ENCODE results near the gene ANKRD13D. TPM values are rescaled to one million over a fixed set of nuclear protein-coding genes. Genes with fewer than 3 reads are reported as not detected.

Gene ANKRD13D
- total RNA-seq, 4 donors from 2014 or later: 5.8 to 10.6 (median 9.7) TPM

- no peak for ATAC-seq
- peaks cover 0 to 19% of the 10 kb centered on the region in 2 donors for H3K36me3 ChIP-seq
- intact Hi-C loops (cut with DNase I; ENCODE audit: low total_unique reads): no loop called here
- TF ChIP-seq CTCF (IDR thresholded peaks at IDR 0.05 in 4 of 5, conservative IDR thresholded peaks at IDR 0.05 in 1 of 5): no peak
- no peaks in the 10 kb centered on the region for H3K27me3 ChIP-seq
- H3K9me3 ChIP-seq: no peaks in the 10 kb centered on the region
- no peak overlapping the region for H3K4me3 ChIP-seq
- DNase-seq: peak in 1 of 2 donors; percentile 10
- peaks cover 74 to 75% of the 10 kb centered on the region in 2 donors for H3K4me1 ChIP-seq
- in situ Hi-C loops (cut with MboI; ENCODE audit: low sequenced_read_pairs in 4 of 4): loop anchor here in 1 of 4 donors (5.0 kb wide), 1 partner anchor 41 kb away; no protein-coding TSS in a partner anchor
- peak overlapping the region; percentile 79 to 89 (median 87) for H3K27ac ChIP-seq
These were observed 13.3 kb upstream of the ANKRD13D start for GRCh38 chr11:67275606-67276409.

- DNase-seq: no peak
- Histone ChIP-seq H3K4me3 (peak overlapping the region; percentile 45 to 59 (median 50)), H3K4me1 (peaks cover 64 to 66% of the 10 kb centered on the region in 2 donors), H3K27ac (peak overlapping the region; percentile 79 to 89 (median 87)), H3K36me3 (peaks cover 0 to 29% of the 10 kb centered on the region in 2 donors), H3K27me3 (no peaks in the 10 kb centered on the region), H3K9me3 (no peaks in the 10 kb centered on the region)
- ATAC-seq: peak; percentile 35 to 65
- intact Hi-C loops (cut with DNase I; ENCODE audit: low total_unique reads) (no loop called here), in situ Hi-C loops (cut with MboI; ENCODE audit: low sequenced_read_pairs in 4 of 4) (loop anchor here in 1 of 4 donors (5.0 kb wide), 1 partner anchor 40 kb away; no protein-coding TSS in a partner anchor)
- TF ChIP-seq POLR2A (IDR thresholded peaks at IDR 0.05) (no peak), CTCF (IDR thresholded peaks at IDR 0.05 in 4 of 5, conservative IDR thresholded peaks at IDR 0.05 in 1 of 5) (peak in 4 of 5 experiments; percentile 23 to 46 (median 35))
These were observed 12.3 kb upstream of the ANKRD13D start for GRCh38 chr11:67276781-67277230.

DNA sequence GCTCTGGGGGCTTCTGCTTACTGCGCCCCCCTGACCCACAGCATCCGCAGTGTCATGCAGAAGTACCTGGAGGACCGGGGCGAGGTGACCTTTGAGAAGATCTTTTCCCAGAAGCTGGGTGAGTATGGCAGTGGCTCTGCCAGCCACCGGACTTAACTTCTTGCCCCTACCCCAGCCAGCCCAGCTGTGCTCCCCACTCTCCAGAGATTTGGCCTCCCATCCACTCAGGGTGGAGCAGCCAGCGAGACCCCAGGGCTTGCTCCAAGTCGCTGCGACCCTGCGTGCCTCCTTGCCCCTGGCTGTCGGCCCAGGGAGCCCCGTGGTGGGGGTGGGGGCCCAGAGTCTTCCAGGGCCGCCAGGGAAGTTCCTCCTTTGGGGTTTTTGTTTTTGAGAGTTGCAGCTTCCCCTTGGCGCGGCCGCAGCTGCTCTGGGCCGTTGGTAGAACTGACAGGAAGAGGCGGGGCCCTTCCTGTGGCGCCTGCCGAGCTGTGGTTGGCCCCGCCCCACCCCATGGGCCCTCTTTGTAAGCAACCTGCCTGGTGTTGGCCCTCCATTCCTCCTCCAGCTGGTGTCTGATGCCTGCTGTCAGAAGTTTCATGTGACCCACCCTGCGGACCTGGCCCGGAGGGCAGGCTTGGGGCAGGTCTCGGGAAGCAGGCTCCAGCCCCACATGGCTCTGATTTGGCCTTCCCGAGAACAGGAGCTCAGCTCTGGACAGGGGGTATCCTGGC, 11.7 kb upstream of the ANKRD13D start:
- Histone ChIP-seq H3K36me3 (peaks cover 0 to 35% of the 10 kb centered on the region in 2 donors), H3K4me1 (peaks cover 59 to 60% of the 10 kb centered on the region in 2 donors), H3K27ac (peak overlapping the region; percentile 79 to 89 (median 87)), H3K4me3 (peak overlapping the region; percentile 45 to 59 (median 50)), H3K27me3 (no peaks in the 10 kb centered on the region), H3K9me3 (no peaks in the 10 kb centered on the region)
- intact Hi-C loops (cut with DNase I; ENCODE audit: low total_unique reads) (no loop called here), in situ Hi-C loops (cut with MboI; ENCODE audit: low sequenced_read_pairs in 4 of 4) (loop anchor here in 1 of 4 donors (5.0 kb wide), 1 partner anchor 40 kb away; no protein-coding TSS in a partner anchor)
- ATAC-seq (peak; percentile 81 to 83), DNase-seq (peak; percentile 70 to 85)
- peak; percentile 24 to 59 for TF ChIP-seq POLR2A (IDR thresholded peaks at IDR 0.05)
- no peak for TF ChIP-seq CTCF (IDR thresholded peaks at IDR 0.05 in 4 of 5, conservative IDR thresholded peaks at IDR 0.05 in 1 of 5)

DNA sequence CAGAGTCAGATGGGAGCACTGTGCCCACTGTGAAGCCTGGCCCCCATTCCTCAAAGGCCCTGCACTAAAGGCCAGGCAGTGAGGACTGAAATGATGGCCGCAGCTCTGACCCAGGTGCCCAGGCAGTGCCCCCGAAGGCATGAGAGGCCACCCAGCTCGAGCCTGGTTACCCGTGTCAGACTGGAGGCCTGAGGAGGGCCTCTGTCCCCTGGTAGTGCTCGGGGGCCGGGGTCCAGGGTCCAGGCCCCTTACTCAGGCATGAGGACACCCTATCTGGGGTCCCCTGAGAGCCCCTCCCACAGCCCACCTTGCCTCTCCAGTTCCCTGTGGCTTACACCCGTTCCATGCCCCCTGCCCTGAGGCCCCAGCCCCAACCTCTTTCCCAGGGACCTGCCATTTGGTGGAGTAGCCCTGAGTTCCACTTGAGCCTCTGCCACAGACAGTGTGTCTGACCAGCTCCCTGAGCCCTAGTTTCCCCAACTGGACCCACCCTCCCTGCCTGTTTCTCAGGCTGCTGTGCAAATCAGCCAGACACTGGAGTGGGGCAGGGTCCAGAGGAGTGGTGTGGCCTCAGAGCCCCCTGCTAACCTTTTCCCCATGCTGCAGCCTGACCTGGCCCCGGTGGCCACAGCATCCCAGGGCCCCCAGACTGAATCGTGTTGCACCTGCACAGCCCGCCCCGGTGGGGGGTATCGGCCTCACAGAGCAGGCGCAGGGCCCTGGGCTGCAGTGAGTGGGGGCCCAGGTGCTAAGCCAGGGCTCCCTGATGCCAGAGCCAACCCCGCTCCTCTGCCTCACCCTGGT, 10.8 kb upstream of the ANKRD13D start:
- no peak for ATAC-seq
- Histone ChIP-seq H3K36me3 (peaks cover 0 to 44% of the 10 kb centered on the region in 2 donors), H3K4me3 (peak overlapping the region in 1 of 4 donors; percentile 45), H3K9me3 (no peaks in the 10 kb centered on the region), H3K4me1 (peaks cover 49 to 50% of the 10 kb centered on the region in 2 donors), H3K27ac (peak overlapping the region; percentile 79 to 89 (median 87)), H3K27me3 (no peaks in the 10 kb centered on the region)
- TF ChIP-seq CTCF (IDR thresholded peaks at IDR 0.05 in 4 of 5, conservative IDR thresholded peaks at IDR 0.05 in 1 of 5) (no peak), POLR2A (IDR thresholded peaks at IDR 0.05) (no peak)
- intact Hi-C loops (cut with DNase I; ENCODE audit: low total_unique reads) (no loop called here), in situ Hi-C loops (cut with MboI; ENCODE audit: low sequenced_read_pairs in 4 of 4) (loop anchor here in 1 of 4 donors (5.0 kb wide), 1 partner anchor 39 kb away; no protein-coding TSS in a partner anchor)
- no peak for DNase-seq

Measured in gastrocnemius medialis (tissue), 4 donors.